ENCODE results near the gene ST6GALNAC2. TPM values are rescaled to one million over a fixed set of nuclear protein-coding genes. Genes with fewer than 3 reads are reported as not detected.

The ST6GALNAC2 gene
- total RNA-seq, 1 experiment from 2014 or later = 23.0 TPM

- no peak overlapping the region for H3K4me3 ChIP-seq (ENCODE audit: low read depth in 2 of 2, low read length in 2 of 2)
- H3K4me1 ChIP-seq (ENCODE audit: control insufficient read depth, insufficient read depth, low read length) = no peaks in the 10 kb centered on the region
- TF ChIP-seq TCF7L2 (IDR thresholded peaks at IDR 0.05; ENCODE audit: low read depth, low read length) = no peak
- TF ChIP-seq, protein P1, sequence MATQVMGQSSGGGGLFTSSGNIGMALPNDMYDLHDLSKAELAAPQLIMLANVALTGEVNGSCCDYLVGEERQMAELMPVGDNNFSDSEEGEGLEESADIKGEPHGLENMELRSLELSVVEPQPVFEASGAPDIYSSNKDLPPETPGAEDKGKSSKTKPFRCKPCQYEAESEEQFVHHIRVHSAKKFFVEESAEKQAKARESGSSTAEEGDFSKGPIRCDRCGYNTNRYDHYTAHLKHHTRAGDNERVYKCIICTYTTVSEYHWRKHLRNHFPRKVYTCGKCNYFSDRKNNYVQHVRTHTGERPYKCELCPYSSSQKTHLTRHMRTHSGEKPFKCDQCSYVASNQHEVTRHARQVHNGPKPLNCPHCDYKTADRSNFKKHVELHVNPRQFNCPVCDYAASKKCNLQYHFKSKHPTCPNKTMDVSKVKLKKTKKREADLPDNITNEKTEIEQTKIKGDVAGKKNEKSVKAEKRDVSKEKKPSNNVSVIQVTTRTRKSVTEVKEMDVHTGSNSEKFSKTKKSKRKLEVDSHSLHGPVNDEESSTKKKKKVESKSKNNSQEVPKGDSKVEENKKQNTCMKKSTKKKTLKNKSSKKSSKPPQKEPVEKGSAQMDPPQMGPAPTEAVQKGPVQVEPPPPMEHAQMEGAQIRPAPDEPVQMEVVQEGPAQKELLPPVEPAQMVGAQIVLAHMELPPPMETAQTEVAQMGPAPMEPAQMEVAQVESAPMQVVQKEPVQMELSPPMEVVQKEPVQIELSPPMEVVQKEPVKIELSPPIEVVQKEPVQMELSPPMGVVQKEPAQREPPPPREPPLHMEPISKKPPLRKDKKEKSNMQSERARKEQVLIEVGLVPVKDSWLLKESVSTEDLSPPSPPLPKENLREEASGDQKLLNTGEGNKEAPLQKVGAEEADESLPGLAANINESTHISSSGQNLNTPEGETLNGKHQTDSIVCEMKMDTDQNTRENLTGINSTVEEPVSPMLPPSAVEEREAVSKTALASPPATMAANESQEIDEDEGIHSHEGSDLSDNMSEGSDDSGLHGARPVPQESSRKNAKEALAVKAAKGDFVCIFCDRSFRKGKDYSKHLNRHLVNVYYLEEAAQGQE (IDR thresholded peaks at IDR 0.05; ENCODE audit: insufficient read depth in 1 of 2, low read depth in 2 of 2, low read length in 1 of 2) = no peak
- TF ChIP-seq, protein P2, sequence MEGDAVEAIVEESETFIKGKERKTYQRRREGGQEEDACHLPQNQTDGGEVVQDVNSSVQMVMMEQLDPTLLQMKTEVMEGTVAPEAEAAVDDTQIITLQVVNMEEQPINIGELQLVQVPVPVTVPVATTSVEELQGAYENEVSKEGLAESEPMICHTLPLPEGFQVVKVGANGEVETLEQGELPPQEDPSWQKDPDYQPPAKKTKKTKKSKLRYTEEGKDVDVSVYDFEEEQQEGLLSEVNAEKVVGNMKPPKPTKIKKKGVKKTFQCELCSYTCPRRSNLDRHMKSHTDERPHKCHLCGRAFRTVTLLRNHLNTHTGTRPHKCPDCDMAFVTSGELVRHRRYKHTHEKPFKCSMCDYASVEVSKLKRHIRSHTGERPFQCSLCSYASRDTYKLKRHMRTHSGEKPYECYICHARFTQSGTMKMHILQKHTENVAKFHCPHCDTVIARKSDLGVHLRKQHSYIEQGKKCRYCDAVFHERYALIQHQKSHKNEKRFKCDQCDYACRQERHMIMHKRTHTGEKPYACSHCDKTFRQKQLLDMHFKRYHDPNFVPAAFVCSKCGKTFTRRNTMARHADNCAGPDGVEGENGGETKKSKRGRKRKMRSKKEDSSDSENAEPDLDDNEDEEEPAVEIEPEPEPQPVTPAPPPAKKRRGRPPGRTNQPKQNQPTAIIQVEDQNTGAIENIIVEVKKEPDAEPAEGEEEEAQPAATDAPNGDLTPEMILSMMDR (IDR thresholded peaks at IDR 0.05) = no peak
- TF ChIP-seq POLR2AphosphoS5 (IDR thresholded peaks at IDR 0.05; ENCODE audit: low read depth, low read length) = no peak
- no peak for DNase-seq (ENCODE audit: low read depth, low spot score)
- H3K36me3 ChIP-seq (ENCODE audit: control insufficient read depth, insufficient read depth, low read length) = no peaks in the 10 kb centered on the region
- in situ Hi-C loops (cut with HindIII; ENCODE audit: low pct_unique_long_range_greater_than_20kb, low sequenced_read_pairs) = no loop called here
- no peaks in the 10 kb centered on the region for H3K9me3 ChIP-seq (ENCODE audit: control insufficient read depth, insufficient read depth, low read depth, low read length)
- POLR2A ChIA-PET = no interaction called here
- ATAC-seq = peak; percentile 50; the same call in 1 of the 2 replicates
- H3K27ac ChIP-seq (ENCODE audit: low read length) = no peak overlapping the region
- CTCF ChIA-PET = no interaction called here
- H3K27me3 ChIP-seq (ENCODE audit: control insufficient read depth, insufficient read depth, low read length) = no peaks in the 10 kb centered on the region
- BruUV-seq (replicated peaks) = no TSS peak
- intact Hi-C loops (cut with micrococcal nuclease; ENCODE audit: unreplicated experiment) = no loop called here
These were observed 68.0 kb downstream of the ST6GALNAC2 start for GRCh38 chr17:76517638-76518038.

Other genes with a start within 250 kb of the ST6GALNAC2 start
- 99.6 TPM for gene PRPSAP1, start 231.9 kb downstream of the ST6GALNAC2 start, total RNA-seq (2021; ENCODE audit: unreplicated experiment)
- 18.2 TPM for gene SPHK1, start 201.3 kb downstream of the ST6GALNAC2 start, total RNA-seq (2021; ENCODE audit: unreplicated experiment)
- gene UBE2O, start 132.7 kb downstream of the ST6GALNAC2 start, total RNA-seq (2021; ENCODE audit: unreplicated experiment) = 47.5 TPM
- gene AANAT, start 118.3 kb downstream of the ST6GALNAC2 start, total RNA-seq (2021; ENCODE audit: unreplicated experiment) = not detected
- gene RHBDF2, start 84.4 kb downstream of the ST6GALNAC2 start, total RNA-seq (2021; ENCODE audit: unreplicated experiment) = 67.8 TPM
- 6.0 TPM for gene CYGB, start 48.2 kb downstream of the ST6GALNAC2 start, total RNA-seq (2021; ENCODE audit: unreplicated experiment)
- 0.54 TPM for gene PRCD, start 45.8 kb downstream of the ST6GALNAC2 start, total RNA-seq (2021; ENCODE audit: unreplicated experiment)
- gene ST6GALNAC1, start 57.9 kb upstream of the ST6GALNAC2 start, total RNA-seq (2021; ENCODE audit: unreplicated experiment) = 0.15 TPM
- gene MXRA7, start 125.1 kb upstream of the ST6GALNAC2 start, total RNA-seq (2021; ENCODE audit: unreplicated experiment) = 77.9 TPM
- 60.0 TPM for gene JMJD6, start 140.7 kb upstream of the ST6GALNAC2 start, total RNA-seq (2021; ENCODE audit: unreplicated experiment)
- gene METTL23, start 141.0 kb upstream of the ST6GALNAC2 start, total RNA-seq (2021; ENCODE audit: unreplicated experiment) = 42.8 TPM
- gene SRSF2, start 151.5 kb upstream of the ST6GALNAC2 start, total RNA-seq (2021; ENCODE audit: unreplicated experiment) = 436 TPM
- gene MFSD11, start 152.3 kb upstream of the ST6GALNAC2 start, total RNA-seq (2021; ENCODE audit: unreplicated experiment) = 42.3 TPM

Measured in Panc1 (cell line).